ENCODE results near the gene CNIH3. TPM values are rescaled to one million over a fixed set of nuclear protein-coding genes. Genes with fewer than 3 reads are reported as not detected.

Gene CNIH3
- total and polyA plus RNA-seq, 2 donors (not counting 1 experiment from before 2014, with no cell fraction given) = 0.72 to 1.8 TPM

DNA sequence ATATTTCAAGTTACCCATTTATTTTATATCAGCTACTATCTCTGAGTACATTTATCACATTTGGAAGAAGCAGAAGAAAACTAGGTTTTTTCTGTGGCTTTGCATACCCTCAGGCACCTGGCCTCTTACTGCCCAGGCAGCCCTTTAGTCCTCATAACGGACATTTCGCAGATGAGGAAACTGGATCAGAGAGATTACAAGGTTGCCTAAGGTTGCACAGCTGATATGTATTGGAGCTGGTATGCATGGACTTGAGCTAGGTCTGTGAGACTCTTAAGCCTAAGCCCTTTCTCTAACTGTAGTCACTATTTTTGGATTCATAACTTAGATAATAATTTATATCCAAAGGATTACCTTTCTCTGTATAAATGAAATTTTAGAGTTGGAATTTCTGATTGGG, 4.0 kb downstream of the CNIH3 start:
- Histone ChIP-seq H2AFZ (ENCODE audit: insufficient read depth, low read depth, low read length, poor library complexity, severe bottlenecking) (no peak overlapping the region), H3K27ac (ENCODE audit: low read length in 2 of 2) (no peak overlapping the region), H3K79me2 (ENCODE audit: control insufficient read depth, insufficient read depth, low read length) (no peaks in the 10 kb centered on the region), H3K27me3 (replicated peaks in 1 of 4; ENCODE audit: control extremely low read depth in 1 of 4, control insufficient read depth in 3 of 4, insufficient read depth in 4 of 4, low read length in 3 of 4) (peaks cover 0 to 29% (median 19%) of the 10 kb centered on the region in 4 experiments), H3K4me2 (replicated peaks; ENCODE audit: low read depth, low read length, poor library complexity, severe bottlenecking) (no peak overlapping the region), H3K9ac (ENCODE audit: low read length) (no peak overlapping the region), H4K20me1 (ENCODE audit: control insufficient read depth, insufficient read depth, low read length, poor library complexity, severe bottlenecking) (no peaks in the 10 kb centered on the region), H3K4me1 (ENCODE audit: control insufficient read depth in 2 of 2, insufficient read depth in 2 of 2, low read length in 2 of 2) (peaks cover 6 to 7% of the 10 kb centered on the region in 2 donors), H3K4me3 (ENCODE audit: control extremely low read depth in 1 of 5, extremely low read depth in 1 of 5, insufficient read depth in 1 of 5, low read depth in 2 of 5, low read length in 4 of 5) (no peak overlapping the region), H3K9me3 (ENCODE audit: control extremely low read depth in 1 of 3, control insufficient read depth in 2 of 3, insufficient read depth in 1 of 3, low read length in 2 of 3) (peaks cover 0 to 12% (median 0%) of the 10 kb centered on the region in 3 donors), H3K36me3 (replicated peaks in 1 of 2; ENCODE audit: control extremely low read depth in 1 of 2, control insufficient read depth in 1 of 2, extremely low read depth in 1 of 2, insufficient read depth in 2 of 2, low read length in 1 of 2) (no peaks in the 10 kb centered on the region)
- ATAC-seq (ENCODE audit: low read depth) = no peak
- no peak for DNase-seq
- Mint-ChIP-seq H3K4me3 (no peak overlapping the region), H3K4me1 (peaks cover 13% of the 10 kb centered on the region), H3K9me3 (ENCODE audit: insufficient read depth) (peaks cover 4% of the 10 kb centered on the region), H3K27me3 (peaks cover 73% of the 10 kb centered on the region), H3K27ac (no peak overlapping the region)
- CTCF ChIA-PET = no interaction called here
- POLR2A ChIA-PET = no interaction called here
- WGBS (ENCODE audit: insufficient coverage) = no CpG with 5 or more reads among the region's 2 CpGs
- no peak for TF ChIP-seq EZH2 (IDR thresholded peaks at IDR 0.05; ENCODE audit: borderline replicate concordance, insufficient read depth, low read depth, low read length, poor library complexity, severe bottlenecking)
- TF ChIP-seq, protein P1, sequence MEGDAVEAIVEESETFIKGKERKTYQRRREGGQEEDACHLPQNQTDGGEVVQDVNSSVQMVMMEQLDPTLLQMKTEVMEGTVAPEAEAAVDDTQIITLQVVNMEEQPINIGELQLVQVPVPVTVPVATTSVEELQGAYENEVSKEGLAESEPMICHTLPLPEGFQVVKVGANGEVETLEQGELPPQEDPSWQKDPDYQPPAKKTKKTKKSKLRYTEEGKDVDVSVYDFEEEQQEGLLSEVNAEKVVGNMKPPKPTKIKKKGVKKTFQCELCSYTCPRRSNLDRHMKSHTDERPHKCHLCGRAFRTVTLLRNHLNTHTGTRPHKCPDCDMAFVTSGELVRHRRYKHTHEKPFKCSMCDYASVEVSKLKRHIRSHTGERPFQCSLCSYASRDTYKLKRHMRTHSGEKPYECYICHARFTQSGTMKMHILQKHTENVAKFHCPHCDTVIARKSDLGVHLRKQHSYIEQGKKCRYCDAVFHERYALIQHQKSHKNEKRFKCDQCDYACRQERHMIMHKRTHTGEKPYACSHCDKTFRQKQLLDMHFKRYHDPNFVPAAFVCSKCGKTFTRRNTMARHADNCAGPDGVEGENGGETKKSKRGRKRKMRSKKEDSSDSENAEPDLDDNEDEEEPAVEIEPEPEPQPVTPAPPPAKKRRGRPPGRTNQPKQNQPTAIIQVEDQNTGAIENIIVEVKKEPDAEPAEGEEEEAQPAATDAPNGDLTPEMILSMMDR (IDR thresholded peaks at IDR 0.05) = no peak
- intact Hi-C loops (cut with micrococcal nuclease) = no loop called here

- no peak overlapping the region for H3K27ac Mint-ChIP-seq
These were observed 5.9 kb downstream of the CNIH3 start for GRCh38 chr1:224621813-224622682.

More at GRCh38 chr1:224621813-224622682, 5.9 kb downstream of the CNIH3 start:
- no peak overlapping the region for H3K9ac ChIP-seq (ENCODE audit: low read length)
- ChIA-PET POLR2A (no interaction called here), CTCF (no interaction called here)
- H3K4me3 Mint-ChIP-seq = no peak overlapping the region
- H2AFZ ChIP-seq (ENCODE audit: insufficient read depth, low read depth, low read length, poor library complexity, severe bottlenecking) = no peak overlapping the region
- H3K4me2 ChIP-seq (replicated peaks; ENCODE audit: low read depth, low read length, poor library complexity, severe bottlenecking) = no peak overlapping the region
- no peak overlapping the region for H3K27ac ChIP-seq (ENCODE audit: low read length in 2 of 2)
- DNase-seq = no peak
- peaks cover 4% of the 10 kb centered on the region for H3K9me3 Mint-ChIP-seq (ENCODE audit: insufficient read depth)
- no peaks in the 10 kb centered on the region for H3K36me3 ChIP-seq (replicated peaks in 1 of 2; ENCODE audit: control extremely low read depth in 1 of 2, control insufficient read depth in 1 of 2, extremely low read depth in 1 of 2, insufficient read depth in 2 of 2, low read length in 1 of 2)
- no peak for ATAC-seq (ENCODE audit: low read depth)
- peaks cover 70% of the 10 kb centered on the region for H3K27me3 Mint-ChIP-seq
- TF ChIP-seq, protein P1 (IDR thresholded peaks at IDR 0.05) = no peak
- TF ChIP-seq EZH2 (IDR thresholded peaks at IDR 0.05; ENCODE audit: borderline replicate concordance, insufficient read depth, low read depth, low read length, poor library complexity, severe bottlenecking) = no peak
- 100% methylated on average over 2 of the region's 7 CpGs for WGBS (ENCODE audit: insufficient coverage)
- H4K20me1 ChIP-seq (ENCODE audit: control insufficient read depth, insufficient read depth, low read length, poor library complexity, severe bottlenecking) = no peaks in the 10 kb centered on the region
- no peaks in the 10 kb centered on the region for H3K4me1 ChIP-seq (ENCODE audit: control insufficient read depth in 2 of 2, insufficient read depth in 2 of 2, low read length in 2 of 2)
- peaks cover 0 to 12% (median 0%) of the 10 kb centered on the region in 3 donors for H3K9me3 ChIP-seq (ENCODE audit: control extremely low read depth in 1 of 3, control insufficient read depth in 2 of 3, insufficient read depth in 1 of 3, low read length in 2 of 3)
- peaks cover 0 to 14% (median 10%) of the 10 kb centered on the region in 4 experiments for H3K27me3 ChIP-seq (replicated peaks in 1 of 4; ENCODE audit: control extremely low read depth in 1 of 4, control insufficient read depth in 3 of 4, insufficient read depth in 4 of 4, low read length in 3 of 4)
- intact Hi-C loops (cut with micrococcal nuclease) = no loop called here
- H3K4me1 Mint-ChIP-seq = peaks cover 3% of the 10 kb centered on the region
- no peaks in the 10 kb centered on the region for H3K79me2 ChIP-seq (ENCODE audit: control insufficient read depth, insufficient read depth, low read length)
- no peak overlapping the region for H3K4me3 ChIP-seq (ENCODE audit: control extremely low read depth in 1 of 5, extremely low read depth in 1 of 5, insufficient read depth in 1 of 5, low read depth in 2 of 5, low read length in 4 of 5)

Measured in B cell (primary cell).